GM19025 (cell line): Measurements from ENCODE around the gene ATRNL1.
"Not testable (repeated sequence)": the region's sequence is repeated elsewhere in the genome, so short reads cannot be mapped to it uniquely, and the experiment has no call there.

ENCODE experiments used
- ATAC-seq: cut with Tn5 transposase; IDR thresholded peaks from one replicate; pipeline ENCODE4 v1.9.1; 2021; ENCODE audit warnings: mild to moderate bottlenecking, low read depth, moderate library complexity; ENCODE audit not compliant: unreplicated experiment

ATRNL1 gene

DNA sequence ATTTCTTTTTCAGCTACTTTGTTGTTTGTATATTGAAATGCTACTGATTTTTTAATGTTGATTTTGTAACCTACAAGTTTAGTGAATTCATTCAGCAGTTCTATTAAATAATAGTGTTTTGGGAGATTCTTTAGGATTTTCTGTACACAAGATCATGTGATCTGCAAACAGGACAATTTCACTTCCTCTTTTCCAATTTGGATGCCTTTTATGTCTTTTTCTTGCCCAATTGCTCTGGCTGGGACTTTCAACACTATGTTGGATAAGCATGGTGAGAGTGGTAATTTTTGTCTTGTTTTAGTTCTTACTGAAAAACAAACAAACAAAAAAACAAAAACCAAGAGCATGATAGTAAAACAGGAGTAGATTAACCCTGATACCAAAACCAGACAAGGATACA is 316.2 kb downstream of the ATRNL1 start:
- no peak for ATAC-seq

GRCh38 chr10:115417585-115418265 is 324.6 kb downstream of the ATRNL1 start:
- peak; percentile 76 for ATAC-seq

GRCh38 chr10:115422624-115423023 is 329.5 kb downstream of the ATRNL1 start:
- no peak for ATAC-seq

GRCh38 chr10:115427611-115428010 is 334.4 kb downstream of the ATRNL1 start:
- no peak for ATAC-seq

DNA sequence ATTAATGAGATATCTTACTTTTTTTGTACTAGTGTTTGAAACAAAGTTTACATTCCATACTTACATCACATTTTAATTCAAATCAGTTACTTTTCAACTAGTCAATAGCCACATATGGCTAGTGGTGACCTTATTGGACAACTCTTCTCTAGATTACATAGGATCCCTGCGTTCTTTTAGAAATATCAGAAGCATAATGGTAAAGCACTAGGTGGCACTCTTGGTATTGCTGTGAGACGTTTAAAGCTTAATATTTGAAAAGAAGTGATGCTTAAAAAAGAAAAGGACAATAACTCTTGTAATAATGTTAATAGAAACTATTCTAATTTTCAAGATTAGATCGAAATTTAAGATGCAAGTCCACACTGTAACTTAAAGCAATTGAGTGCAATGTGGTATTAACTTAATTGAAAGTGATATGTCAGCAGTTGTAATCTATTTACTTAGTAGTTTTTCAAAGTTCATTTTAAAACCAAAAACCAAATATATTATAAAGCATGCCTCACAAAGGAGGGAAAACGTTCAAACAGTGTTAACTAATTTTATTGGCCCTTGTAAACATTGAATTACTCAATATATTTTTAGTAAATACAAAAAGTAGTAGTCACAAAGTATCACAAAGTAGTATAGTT is 339.1 kb downstream of the ATRNL1 start:
- ATAC-seq: no peak

DNA sequence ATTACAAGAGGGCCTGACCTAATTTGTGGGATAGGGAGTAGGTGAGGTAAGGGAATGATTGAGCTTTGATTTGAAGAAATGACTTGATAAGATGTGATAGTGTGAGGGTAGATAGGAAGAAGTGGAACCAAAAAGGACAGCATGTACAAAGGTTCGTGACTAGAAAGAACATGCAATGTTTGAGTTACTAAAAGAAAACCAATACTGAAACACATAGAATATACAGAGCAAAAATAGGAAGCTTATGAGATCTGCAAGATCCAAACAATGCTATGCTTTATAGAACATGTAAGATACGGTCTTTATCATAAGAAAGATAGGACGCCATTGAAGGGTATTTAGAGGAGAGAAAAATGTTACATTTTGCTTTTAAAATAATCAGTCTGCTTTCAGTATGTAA is 343.8 kb downstream of the ATRNL1 start:
- no peak for ATAC-seq

DNA sequence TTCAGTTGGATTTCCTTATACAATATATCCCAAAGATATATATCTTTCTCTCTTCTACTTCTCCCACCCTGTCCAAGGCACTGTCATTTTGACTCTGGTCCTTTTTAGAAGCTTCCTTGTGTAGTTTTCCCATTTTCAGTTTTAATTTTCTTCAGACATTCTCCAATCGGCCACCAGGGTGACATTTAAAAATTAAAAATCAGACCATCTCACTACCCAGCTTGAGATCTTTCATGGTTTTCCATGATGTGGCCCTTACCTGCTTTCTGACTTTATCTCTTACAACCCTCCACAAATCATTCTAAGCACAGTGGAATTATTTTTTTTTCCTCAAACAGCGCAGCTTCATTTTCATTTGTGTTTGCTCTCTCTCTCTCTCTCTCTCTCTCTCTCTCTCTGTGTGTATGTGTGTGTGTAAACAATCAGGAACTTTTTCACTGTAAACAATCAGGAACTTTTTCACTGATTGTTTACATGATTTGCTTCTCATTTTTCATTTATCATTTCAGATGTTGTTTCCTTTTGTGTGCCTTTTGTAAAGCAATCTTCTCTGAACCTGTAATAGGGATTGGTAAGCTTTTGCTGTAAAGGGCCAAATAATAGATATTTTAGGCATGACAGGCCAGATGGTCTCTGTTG is 348.9 kb downstream of the ATRNL1 start:
- no peak for ATAC-seq

DNA sequence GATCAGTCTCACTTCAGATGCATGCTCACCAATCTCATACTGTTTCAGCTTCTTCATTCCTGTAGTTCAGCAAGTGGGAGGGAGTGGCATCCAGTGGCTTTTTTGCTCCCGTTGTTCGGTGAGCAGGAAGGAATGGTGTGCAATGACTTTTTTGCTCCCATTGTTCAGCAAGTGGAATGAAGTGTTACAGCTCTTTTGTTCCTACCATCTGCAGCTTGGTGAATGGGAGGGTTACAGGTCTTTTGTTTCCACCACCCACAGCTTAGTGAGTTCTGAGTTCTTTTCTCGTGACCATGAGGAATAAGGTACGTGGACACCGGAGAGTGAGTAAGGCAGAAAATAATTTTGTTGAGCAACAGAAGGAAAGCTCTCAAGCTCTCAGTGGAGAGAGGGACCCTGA is 363.6 kb downstream of the ATRNL1 start:
- no peak for ATAC-seq

GRCh38 chr10:115483294-115483693 is 390.1 kb downstream of the ATRNL1 start:
- ATAC-seq: no peak

- ATAC-seq: no peak
Observed at GRCh38 chr10:115491526-115492140, 398.5 kb downstream of the ATRNL1 start.

GRCh38 chr10:115503546-115503945 is 410.4 kb downstream of the ATRNL1 start:
- ATAC-seq: no peak

GRCh38 chr10:115514895-115515294 is 421.7 kb downstream of the ATRNL1 start:
- no peak for ATAC-seq

GRCh38 chr10:115525141-115525540 is 432.0 kb downstream of the ATRNL1 start:
- no peak for ATAC-seq

GRCh38 chr10:115527682-115528081 is 434.5 kb downstream of the ATRNL1 start:
- ATAC-seq: not testable (repeated sequence)

GRCh38 chr10:115536401-115536800 is 443.2 kb downstream of the ATRNL1 start:
- not testable (repeated sequence) for ATAC-seq

- no peak for ATAC-seq
Observed at GRCh38 chr10:115539142-115539762, 446.1 kb downstream of the ATRNL1 start.

GRCh38 chr10:115555887-115556402 is 462.8 kb downstream of the ATRNL1 start:
- no peak for ATAC-seq

GRCh38 chr10:115558252-115558651 is 465.1 kb downstream of the ATRNL1 start:
- no peak for ATAC-seq

GRCh38 chr10:115566867-115567266 is 473.7 kb downstream of the ATRNL1 start:
- no peak for ATAC-seq

DNA sequence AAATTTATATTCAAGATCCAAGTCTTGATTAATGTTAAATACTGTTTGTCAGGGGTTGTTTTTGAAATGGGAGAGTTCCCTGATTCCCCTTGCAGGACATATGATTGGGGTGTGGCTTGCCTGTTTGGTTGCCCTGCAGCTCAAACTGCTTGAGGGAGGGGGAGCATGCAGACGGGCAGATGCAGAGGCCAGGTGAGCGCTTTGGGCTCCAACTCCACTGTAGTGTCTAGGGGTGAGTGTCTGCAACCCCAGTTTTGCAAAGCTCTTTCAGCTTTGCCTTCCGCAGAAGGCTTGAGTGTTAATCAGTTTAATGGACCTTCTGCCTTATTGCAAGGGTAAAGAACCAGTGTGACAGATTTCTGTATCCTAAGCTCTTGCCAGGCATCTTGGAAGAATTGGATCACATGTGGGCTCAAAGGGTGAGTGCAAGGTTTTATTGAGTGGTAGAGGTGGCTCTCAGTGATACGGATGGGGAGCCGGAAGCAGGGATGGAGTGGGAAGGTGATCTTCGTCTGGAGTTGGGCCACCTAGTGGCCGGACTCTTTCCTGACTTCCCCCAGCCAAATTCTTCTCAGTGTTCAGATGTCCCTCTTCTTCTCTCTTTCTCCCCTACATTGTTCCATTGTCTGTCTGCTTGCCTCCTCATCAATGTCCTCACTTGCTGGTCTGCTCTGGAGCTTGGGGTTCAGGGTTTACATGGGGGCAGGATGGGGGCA is 479.7 kb downstream of the ATRNL1 start:
- no peak for ATAC-seq
